Stimulated activated CD4-positive, alpha-beta T cell treated with anti-CD3 and anti-CD28 coated beads, Interleukin-4, amount 100 ng/mL, for 24 hours (primary cell): ENCODE results near the gene MS4A10.
"Not testable (repeated sequence)": the region's sequence is repeated elsewhere in the genome, so short reads cannot be mapped to it uniquely, and the experiment has no call there.

Experiments
- DNase-seq: peaks from one replicate; pipeline ENCODE4 v3.0.0-alpha.2; 2020

MS4A10 gene

DNA sequence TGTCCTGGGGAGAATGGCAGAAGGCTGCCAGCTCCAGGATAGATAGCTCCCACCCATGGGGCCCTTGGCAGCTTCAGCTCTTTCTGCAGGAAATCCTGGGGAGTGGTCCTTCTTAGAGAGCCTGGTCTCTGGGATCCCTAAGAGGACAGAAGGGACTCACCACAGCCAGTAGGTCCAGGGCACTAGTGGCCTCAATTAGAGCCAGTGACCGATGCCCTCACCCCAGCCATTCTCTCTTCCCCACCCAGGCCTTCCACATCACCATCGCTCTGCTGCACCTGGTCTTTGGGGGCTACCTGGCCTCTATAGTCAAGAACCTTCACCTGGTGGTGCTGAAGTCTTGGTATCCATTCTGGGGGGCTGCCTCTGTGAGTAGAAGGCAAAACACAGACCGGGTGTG lies 5.6 kb downstream of the MS4A10 start:
- no peak for DNase-seq

DNA sequence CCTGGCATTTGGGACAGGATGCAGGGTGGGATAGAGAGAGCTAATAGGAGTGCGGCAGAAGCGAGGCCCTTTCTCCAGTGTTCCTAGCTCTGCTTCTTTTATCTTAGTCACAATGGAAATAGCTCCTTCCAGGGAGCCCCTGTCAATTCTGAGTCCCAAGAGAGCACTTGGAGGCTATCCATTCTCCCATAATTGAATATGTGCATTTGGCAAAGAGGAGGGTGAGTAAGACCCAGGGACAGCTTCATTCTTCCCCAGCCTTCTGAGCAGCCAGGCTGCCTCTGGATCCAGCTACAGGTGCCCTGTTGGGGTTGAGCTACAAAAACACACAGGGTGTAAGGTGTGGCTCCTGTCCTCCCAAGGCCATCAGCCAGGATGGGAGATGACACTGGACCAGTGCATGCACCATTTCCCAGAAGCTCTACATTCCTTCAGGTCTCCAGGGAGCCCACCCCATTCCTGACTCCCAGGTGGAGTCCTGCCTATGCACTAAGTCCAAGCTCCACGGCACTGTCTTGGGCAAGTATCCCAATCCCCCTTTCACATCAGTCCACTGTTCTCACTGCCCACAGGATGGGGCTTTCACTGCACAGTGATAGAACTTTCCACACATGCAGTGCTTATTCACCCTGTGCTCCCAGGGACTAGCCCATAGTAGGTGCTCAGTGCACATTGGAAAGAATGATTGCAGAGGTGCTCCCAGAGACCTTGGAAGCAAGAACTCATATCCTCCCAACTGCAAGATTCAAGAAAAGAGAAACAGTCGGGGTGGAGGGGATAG lies 6.2 kb downstream of the MS4A10 start:
- DNase-seq = no peak

- DNase-seq = no peak
These were observed 7.4 kb downstream of the MS4A10 start for GRCh38 chr11:60792521-60792920.

GRCh38 chr11:60795291-60795690 lies 10.2 kb downstream of the MS4A10 start:
- no peak for DNase-seq

DNA sequence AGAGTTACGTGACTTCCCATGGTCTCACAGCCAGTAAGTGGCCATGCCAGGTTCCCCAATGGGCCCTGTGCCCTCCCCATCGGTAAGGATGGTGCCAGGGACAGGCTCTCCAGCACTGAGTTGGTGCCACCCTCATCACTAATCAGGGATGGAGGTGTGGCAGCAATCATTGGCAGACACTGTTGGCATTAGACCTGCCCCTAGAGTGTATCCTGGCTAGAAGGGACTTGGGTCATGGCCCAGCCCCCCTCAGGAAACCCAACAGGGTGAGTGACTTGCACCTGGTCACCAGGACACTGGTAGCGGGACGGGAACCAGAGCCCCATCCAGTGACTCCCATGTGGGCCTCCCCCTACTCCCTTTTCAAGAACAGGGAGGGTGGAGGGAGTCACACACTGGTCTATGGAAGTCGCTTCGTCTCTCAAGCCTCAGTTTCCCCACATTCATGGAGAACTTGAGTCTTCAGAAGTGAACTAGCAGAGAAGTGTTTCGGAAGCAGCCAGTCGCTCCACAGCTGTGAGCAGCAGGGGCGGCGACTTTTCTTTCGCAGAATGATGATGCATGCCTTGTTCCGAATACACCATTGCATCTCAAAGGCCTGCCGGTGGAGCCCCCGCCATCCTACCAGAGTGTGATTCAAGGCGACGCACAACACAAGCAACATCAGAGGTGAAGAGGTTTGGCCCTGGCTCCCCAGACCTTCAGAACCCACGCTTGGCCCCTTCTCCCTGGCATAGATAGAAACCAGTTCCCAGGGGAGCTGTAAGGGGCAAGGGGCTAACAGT lies 12.9 kb downstream of the MS4A10 start:
- no peak for DNase-seq

GRCh38 chr11:60798631-60799030 lies 13.5 kb downstream of the MS4A10 start:
- no peak for DNase-seq

GRCh38 chr11:60801194-60801593 lies 16.1 kb downstream of the MS4A10 start:
- DNase-seq = no peak

GRCh38 chr11:60803273-60803936 lies 18.3 kb downstream of the MS4A10 start:
- DNase-seq = no peak

DNA sequence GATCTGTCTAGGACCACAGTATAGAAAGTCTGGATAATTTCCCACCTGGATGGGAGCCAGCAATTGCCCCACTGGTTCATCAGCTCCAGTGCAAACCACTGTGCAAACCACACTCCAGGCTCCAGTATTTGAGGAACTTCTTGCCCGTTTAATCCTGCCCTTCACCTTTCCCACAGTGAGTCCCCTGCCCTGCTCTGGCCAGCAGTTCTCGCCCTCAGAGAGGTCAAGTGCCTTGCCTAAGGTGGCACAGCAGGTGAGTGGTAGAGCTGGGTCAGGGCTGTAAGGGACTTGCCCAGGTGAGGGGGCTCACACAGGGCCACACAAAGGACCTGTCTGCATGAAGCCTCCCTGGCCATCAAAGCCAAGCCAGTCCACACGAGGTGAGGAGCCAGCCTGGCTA lies 24.1 kb downstream of the MS4A10 start:
- DNase-seq = no peak

DNA sequence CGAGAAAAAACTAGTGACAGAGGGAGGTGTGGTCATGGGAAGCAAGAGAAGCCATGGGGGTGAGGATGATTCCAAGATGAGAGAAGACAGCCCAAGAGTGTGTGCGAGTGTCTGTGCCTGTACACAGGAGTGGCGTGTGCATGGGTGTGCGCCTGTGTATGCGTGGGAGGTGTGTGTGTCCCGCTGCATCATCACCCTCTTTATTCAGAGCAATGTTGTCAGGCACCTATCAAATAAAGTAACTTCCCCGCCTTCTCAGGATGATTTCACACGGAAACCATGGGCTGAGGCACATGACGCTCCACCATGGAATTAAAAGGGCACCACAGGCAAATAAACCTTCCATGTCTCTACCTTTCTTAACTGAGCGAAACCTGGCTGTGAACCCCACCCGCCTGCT lies 24.6 kb downstream of the MS4A10 start:
- DNase-seq = no peak

DNA sequence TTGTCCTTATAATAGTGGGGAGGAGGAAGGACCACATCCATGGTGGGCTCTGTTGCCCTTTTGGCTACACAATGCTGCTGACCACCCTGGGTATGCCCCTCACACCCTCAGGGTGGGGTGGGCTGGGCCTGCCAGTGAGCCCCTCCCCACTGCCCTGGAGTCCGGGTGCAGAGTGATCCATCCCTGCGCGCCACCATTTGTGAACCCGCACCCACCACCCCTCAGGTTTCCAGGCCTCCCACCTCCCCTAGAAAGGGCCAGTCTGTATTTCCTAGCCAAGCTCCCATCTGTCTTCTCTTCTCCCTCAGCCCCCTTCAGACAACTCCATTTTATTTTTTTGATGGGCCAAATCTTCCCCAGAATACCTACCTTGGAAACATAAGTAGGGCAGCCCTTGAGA lies 25.0 kb downstream of the MS4A10 start:
- no peak for DNase-seq

DNA sequence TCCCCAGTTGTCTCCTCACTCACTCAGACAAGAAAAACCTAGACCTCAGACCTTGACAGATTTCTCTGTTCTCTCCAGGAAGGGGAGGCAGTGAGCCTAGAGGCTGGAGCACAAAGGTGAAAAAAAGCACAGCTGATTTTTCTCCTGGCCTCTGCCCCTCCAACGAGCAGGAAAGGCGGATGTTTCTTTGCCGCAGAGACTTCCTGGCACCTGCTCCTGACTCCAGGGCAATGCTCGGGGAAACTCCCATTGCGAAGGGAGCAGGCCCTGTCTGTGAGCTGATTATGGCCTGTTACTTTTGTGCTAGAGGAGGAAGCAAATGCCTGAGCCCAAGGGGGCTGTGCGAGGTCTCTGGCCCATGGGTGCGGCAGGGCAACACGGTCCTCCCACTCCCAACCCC lies 25.4 kb downstream of the MS4A10 start:
- DNase-seq = no peak

- no peak for DNase-seq
These were observed 28.2 kb downstream of the MS4A10 start for GRCh38 chr11:60813324-60813723.

DNA sequence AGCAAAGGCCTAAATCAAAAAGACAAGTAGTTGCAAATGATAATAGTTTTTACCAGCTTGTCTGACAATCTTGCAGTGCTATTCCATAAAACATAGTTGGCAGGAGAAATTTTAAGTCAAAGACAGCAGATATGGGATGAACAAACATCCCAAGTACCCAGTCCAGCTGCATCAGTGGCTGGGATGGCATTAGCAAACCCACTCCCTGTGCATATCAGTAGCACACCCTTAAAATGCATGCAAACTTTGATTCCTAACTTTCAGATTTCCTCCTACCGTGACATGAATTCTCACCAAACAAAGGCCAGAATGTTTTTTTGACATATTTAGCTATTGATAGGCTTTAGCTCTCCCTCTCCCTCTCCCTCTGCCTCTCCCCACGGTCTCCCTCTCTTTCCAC lies 29.0 kb downstream of the MS4A10 start:
- DNase-seq = no peak

DNA sequence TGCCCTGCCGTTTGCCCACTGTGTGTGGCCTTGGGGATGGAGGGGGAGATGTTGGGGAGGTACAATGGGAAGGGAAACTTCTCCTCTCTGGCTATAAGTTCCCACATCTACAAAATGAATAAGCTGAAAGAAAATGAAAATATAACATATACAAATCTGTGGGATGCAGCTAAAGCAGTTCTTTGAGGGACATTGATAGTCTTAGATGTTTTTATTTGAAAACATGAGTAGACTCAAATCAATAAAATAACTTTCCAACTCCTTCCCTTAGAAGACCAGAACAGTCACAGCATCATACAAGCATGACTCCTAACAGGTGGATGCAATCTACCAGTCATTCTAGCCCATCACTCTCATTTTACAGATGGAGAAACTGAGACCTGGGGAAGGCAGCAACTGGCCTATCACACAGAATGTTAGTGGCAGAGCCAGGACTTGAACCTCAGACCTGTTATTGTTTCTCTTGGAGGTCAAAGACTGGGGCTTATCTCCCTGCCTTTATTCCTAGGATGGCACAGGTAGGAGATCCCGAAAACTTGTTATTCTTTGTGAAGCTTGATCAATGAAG lies 31.5 kb downstream of the MS4A10 start:
- DNase-seq = no peak

DNA sequence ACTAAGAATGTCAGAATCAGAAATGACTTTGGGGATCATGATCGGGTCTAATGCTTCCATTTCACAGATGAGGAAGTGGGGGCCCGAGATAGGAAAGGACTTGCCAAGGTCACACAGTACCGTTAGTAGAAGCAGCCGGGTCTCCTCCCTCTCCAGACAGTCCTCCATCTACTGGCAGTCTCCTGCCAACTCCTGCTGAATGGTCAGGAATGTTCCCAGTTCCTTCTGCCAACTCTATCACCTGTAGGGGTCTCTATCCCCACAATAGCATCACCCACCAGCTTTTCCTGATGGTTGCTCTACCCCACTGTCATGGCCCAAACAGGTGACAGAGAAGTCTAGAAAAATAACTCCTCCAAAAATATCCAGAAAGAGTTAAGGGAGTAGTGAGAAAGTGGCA lies 32.9 kb downstream of the MS4A10 start:
- no peak for DNase-seq

- DNase-seq = no peak
These were observed 36.9 kb downstream of the MS4A10 start for GRCh38 chr11:60821827-60822599.

GRCh38 chr11:60823745-60824306 lies 38.7 kb downstream of the MS4A10 start:
- not testable (repeated sequence) for DNase-seq

GRCh38 chr11:60825118-60825517 lies 40.0 kb downstream of the MS4A10 start:
- DNase-seq = no peak

GRCh38 chr11:60825790-60826189 lies 40.7 kb downstream of the MS4A10 start:
- DNase-seq = no peak

DNA sequence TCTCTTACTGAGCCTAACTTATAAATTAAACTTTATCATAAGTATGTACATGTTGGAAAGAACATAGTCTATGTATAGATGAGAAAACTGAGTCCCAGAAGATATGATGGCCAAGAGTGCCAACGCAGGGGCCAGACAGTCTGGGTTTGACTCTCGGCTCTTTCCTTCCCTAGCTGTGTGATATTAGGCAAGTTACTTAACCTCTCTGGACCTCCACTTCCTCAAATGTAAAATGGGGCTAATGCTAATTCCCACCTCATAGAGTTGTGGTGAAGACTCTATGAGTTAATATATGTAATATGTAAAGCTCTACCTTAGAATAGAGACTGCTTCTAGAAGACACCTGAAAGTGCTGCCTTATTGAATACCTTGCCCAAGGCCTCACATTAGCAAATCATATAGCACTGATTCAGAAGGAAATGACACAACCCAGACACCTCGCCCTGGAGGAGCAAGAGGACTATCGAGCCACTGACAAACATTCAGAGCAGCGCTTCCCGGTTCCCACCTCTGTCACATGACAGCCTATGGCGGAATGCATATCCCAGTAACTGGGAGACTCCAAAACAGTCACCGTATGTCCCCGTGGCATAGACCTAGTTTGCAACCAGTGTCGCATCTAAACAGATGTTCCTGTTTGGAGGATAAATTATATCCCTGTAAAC lies 45.5 kb downstream of the MS4A10 start:
- DNase-seq = no peak

DNA sequence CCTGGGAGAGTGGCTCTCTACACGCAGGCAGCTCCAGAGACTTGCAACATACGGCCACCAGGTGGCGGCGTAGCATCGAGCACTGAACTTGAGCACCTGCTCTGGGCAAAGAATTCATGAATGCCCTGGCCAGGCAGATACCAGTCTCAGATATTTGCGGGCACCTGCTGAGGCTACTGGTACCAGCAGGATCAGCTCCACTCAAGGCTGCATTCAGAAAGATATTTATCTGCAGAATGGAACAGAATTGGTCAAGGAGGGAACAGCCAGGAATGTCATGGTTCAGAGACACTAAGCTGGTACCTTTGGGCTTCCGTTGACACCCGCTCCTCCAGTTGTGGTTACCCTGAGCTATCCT lies 46.0 kb downstream of the MS4A10 start:
- peak; percentile 83 for DNase-seq
